ENCODE results near the gene PRSS33. TPM values are rescaled to one million over a fixed set of nuclear protein-coding genes. Genes with fewer than 3 reads are reported as not detected.

PRSS33 gene
- polyA plus RNA-seq, 1 of the 3 experiments (the other 2 are of a cell fraction): not detected

GRCh38 chr16:2775765-2776499 lies 11.4 kb downstream of the PRSS33 start:
- TF ChIP-seq RAD21 (IDR thresholded peaks at IDR 0.05; ENCODE audit: low read length): 0 out of 2 replicates have a peak, but pooled peaks have one; percentile 4
- TF ChIP-seq RCOR1 (IDR thresholded peaks at IDR 0.05; ENCODE audit: low read length): no peak
- TF ChIP-seq MXI1 (IDR thresholded peaks at IDR 0.05; ENCODE audit: low read depth, low read length): peak; percentile 36
- ChIA-PET CTCF (interaction anchor here (0.9 to 1.3 kb wide), 4 partner anchors 9 to 143 kb away, joined by 3 to 4 read pairs (median 3); no protein-coding TSS in a partner anchor), POLR2A (interaction anchor here (0.6 to 1.8 kb wide), 4 partner anchors 23 to 139 kb away, joined by 3 to 10 read pairs (median 6); partner anchors contain the start of gene SRRM2)
- Histone ChIP-seq H4K20me1 (ENCODE audit: insufficient read depth) (peaks cover 26% of the 10 kb centered on the region), H3K27me3 (ENCODE audit: insufficient read depth) (no peaks in the 10 kb centered on the region), H3K4me1 (ENCODE audit: control insufficient read depth in 1 of 2, insufficient read depth in 2 of 2, low read depth in 1 of 2, low read length in 1 of 2) (peaks cover 11 to 25% of the 10 kb centered on the region in 2 experiments; a peak in 2 of 4 replicates), H3K79me2 (ENCODE audit: insufficient read depth) (peaks cover 51% of the 10 kb centered on the region), H3K4me3 (ENCODE audit: low read depth in 2 of 2, low read length in 1 of 2) (peak overlapping the region; percentile 83 to 88), H3K36me3 (replicated peaks in 1 of 2; ENCODE audit: control insufficient read depth in 1 of 2, insufficient read depth in 2 of 2, low read length in 1 of 2) (peaks cover 16 to 31% of the 10 kb centered on the region in 2 experiments), H3K9me3 (no peaks in the 10 kb centered on the region), H3K9me2 (no peaks in the 10 kb centered on the region), H3K27ac (ENCODE audit: low read depth in 2 of 2, low read length in 1 of 2) (peak overlapping the region in 1 of 2 experiments; percentile 71; a peak in 1 of 4 replicates), H2AFZ (ENCODE audit: low read depth) (no peak overlapping the region), H3K9ac (peak overlapping the region; percentile 87), H3F3A (replicated peaks; ENCODE audit: insufficient read depth) (peaks cover 11% of the 10 kb centered on the region), H3K4me2 (peak overlapping the region; percentile 77)
- 50% methylated on average over 11 of the region's 11 CpGs for WGBS (ENCODE audit: low lambda C conversion rate)
- no peak for DNase-seq

- peaks cover 11% of the 10 kb centered on the region for H3F3A ChIP-seq (replicated peaks; ENCODE audit: insufficient read depth)
- no peak overlapping the region for H3K9ac ChIP-seq
- no peak for DNase-seq
- TF ChIP-seq MAX (IDR thresholded peaks at IDR 0.05; ENCODE audit: low read depth) (no peak), POLR2AphosphoS5 (IDR thresholded peaks at IDR 0.05; ENCODE audit: low read depth, low read length) (no peak), REST (IDR thresholded peaks at IDR 0.05; ENCODE audit: low read depth, low read length) (no peak), ELF1 (IDR thresholded peaks at IDR 0.05) (no peak), CHD2 (IDR thresholded peaks at IDR 0.05; ENCODE audit: low read length, partially characterized antibody) (no peak), RFX5 (IDR thresholded peaks at IDR 0.05; ENCODE audit: low read length) (no peak), EZH2phosphoT487 (IDR thresholded peaks at IDR 0.05; ENCODE audit: borderline replicate concordance, low read depth) (no peak), TCF12 (IDR thresholded peaks at IDR 0.05) (no peak), NRF1 (IDR thresholded peaks at IDR 0.05; ENCODE audit: low read depth, low read length) (no peak), TAF1 (IDR thresholded peaks at IDR 0.05; ENCODE audit: borderline replicate concordance, low read depth, low read length) (no peak), EP300 (IDR thresholded peaks at IDR 0.05; ENCODE audit: borderline replicate concordance in 1 of 2, low read depth in 1 of 2, low read length in 1 of 2) (no peak), SMC3 (IDR thresholded peaks at IDR 0.05; ENCODE audit: low read depth, low read length) (no peak), MXI1 (IDR thresholded peaks at IDR 0.05; ENCODE audit: low read depth, low read length) (no peak), RXRA (IDR thresholded peaks at IDR 0.05; ENCODE audit: borderline replicate concordance, low read depth) (no peak), TEAD4 (IDR thresholded peaks at IDR 0.05; ENCODE audit: borderline replicate concordance, insufficient read depth) (no peak), IRF3 (IDR thresholded peaks at IDR 0.05; ENCODE audit: low read depth, low read length) (no peak)
- peaks cover 11 to 25% of the 10 kb centered on the region in 2 experiments; a peak in 2 of 4 replicates for H3K4me1 ChIP-seq (ENCODE audit: control insufficient read depth in 1 of 2, insufficient read depth in 2 of 2, low read depth in 1 of 2, low read length in 1 of 2)
- ChIA-PET POLR2A (interaction anchor here (1.8 kb wide), 1 partner anchor 22 kb away, joined by 10 read pairs; the partner anchor contains the start of gene SRRM2), CTCF (interaction anchor here (0.9 to 2.7 kb wide), 4 partner anchors 13 to 144 kb away, joined by 3 to 11 read pairs (median 4); no protein-coding TSS in a partner anchor)
- no peak overlapping the region for H3K4me3 ChIP-seq (ENCODE audit: low read depth in 2 of 2, low read length in 1 of 2)
- H2AFZ ChIP-seq (ENCODE audit: low read depth): no peak overlapping the region
- WGBS (ENCODE audit: low lambda C conversion rate): 81% methylated on average over 6 of the region's 7 CpGs
- H3K79me2 ChIP-seq (ENCODE audit: insufficient read depth): peaks cover 51% of the 10 kb centered on the region
- H3K27me3 ChIP-seq (ENCODE audit: insufficient read depth): no peaks in the 10 kb centered on the region
- H3K4me2 ChIP-seq: peak overlapping the region; percentile 77
- H3K9me2 ChIP-seq: no peaks in the 10 kb centered on the region
- H3K9me3 ChIP-seq: no peaks in the 10 kb centered on the region
- H3K36me3 ChIP-seq (replicated peaks in 1 of 2; ENCODE audit: control insufficient read depth in 1 of 2, insufficient read depth in 2 of 2, low read length in 1 of 2): peaks cover 16 to 38% of the 10 kb centered on the region in 2 experiments
- H4K20me1 ChIP-seq (ENCODE audit: insufficient read depth): peaks cover 33% of the 10 kb centered on the region
- H3K27ac ChIP-seq (ENCODE audit: low read depth in 2 of 2, low read length in 1 of 2): no peak overlapping the region
These were observed 12.1 kb downstream of the PRSS33 start for GRCh38 chr16:2775131-2775716.

Data from SK-N-SH (cell line).